HUES6 (cell line): ENCODE data around the gene TUBGCP3.
"Not testable (repeated sequence)": the region's sequence is repeated elsewhere in the genome, so short reads cannot be mapped to it uniquely, and the experiment has no call there.

Source experiments
- H3K27ac ChIP-seq: 2 replicates; pipeline ENCODE4 v1.7.0; 2013; ENCODE audit warnings: low read depth, mild to moderate bottlenecking, low read length, inconsistent platforms
- H3K27me3 ChIP-seq: 2 replicates; pipeline ENCODE4 v1.6.1; 2013; ENCODE audit warnings: low read length; ENCODE audit not compliant: control insufficient read depth, insufficient read depth
- H3K36me3 ChIP-seq: 2 replicates; pipeline ENCODE4 v1.6.1; 2013; ENCODE audit warnings: low read length; ENCODE audit not compliant: control insufficient read depth, insufficient read depth
- H3K4me1 ChIP-seq: 2 replicates; pipeline ENCODE4 v1.6.1; 2013; ENCODE audit warnings: low read length; ENCODE audit not compliant: control insufficient read depth, insufficient read depth
- H3K4me3 ChIP-seq: 2 replicates; pipeline ENCODE4 v1.5.1; 2013; ENCODE audit warnings: low read depth, low read length
- H3K9ac ChIP-seq: one replicate; pipeline ENCODE4 v1.6.1; 2013; ENCODE audit warnings: mild to moderate bottlenecking, low read length
- H3K9me3 ChIP-seq: 2 replicates; pipeline ENCODE4 v1.6.1; 2013; ENCODE audit warnings: low read depth, low read length; ENCODE audit not compliant: control insufficient read depth, insufficient read depth

TUBGCP3 gene, protein sequence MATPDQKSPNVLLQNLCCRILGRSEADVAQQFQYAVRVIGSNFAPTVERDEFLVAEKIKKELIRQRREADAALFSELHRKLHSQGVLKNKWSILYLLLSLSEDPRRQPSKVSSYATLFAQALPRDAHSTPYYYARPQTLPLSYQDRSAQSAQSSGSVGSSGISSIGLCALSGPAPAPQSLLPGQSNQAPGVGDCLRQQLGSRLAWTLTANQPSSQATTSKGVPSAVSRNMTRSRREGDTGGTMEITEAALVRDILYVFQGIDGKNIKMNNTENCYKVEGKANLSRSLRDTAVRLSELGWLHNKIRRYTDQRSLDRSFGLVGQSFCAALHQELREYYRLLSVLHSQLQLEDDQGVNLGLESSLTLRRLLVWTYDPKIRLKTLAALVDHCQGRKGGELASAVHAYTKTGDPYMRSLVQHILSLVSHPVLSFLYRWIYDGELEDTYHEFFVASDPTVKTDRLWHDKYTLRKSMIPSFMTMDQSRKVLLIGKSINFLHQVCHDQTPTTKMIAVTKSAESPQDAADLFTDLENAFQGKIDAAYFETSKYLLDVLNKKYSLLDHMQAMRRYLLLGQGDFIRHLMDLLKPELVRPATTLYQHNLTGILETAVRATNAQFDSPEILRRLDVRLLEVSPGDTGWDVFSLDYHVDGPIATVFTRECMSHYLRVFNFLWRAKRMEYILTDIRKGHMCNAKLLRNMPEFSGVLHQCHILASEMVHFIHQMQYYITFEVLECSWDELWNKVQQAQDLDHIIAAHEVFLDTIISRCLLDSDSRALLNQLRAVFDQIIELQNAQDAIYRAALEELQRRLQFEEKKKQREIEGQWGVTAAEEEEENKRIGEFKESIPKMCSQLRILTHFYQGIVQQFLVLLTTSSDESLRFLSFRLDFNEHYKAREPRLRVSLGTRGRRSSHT

DNA sequence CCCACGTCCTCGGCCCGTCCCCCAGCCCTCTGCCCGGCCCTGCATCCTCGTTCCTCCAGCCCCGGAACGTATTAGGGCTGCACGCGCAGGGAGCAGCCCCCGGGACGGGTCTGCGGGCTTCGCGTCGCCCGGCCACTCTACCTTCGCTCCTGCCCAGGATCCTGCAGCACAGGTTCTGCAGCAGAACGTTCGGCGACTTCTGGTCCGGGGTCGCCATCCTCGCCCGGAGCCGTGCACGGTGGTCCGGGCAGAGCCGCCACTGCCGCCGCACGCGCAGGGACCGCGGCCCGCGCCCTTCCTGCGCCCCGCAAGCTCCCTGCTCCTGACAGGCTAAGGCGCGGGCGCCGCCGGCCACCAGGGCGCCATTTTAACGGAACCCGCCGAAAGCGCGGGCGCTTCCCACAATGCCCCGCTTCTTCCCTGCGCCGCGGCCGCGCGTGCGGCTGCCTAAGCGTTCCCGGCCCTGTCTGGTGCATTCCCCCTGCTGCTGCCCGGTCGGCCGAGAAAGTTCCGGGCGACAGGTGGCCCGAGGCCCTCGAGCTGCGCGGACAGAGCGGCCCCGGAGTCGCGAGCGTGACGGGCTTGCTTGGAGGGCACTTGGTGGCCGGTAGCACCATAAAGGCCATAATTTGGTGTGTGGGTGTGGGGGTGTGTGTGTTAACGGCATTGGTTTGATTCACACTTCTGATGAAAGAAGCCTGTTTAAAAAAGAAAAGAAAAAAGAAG is at the start of gene TUBGCP3:
Gene TUBGCP3 (minus strand): TSS at position 390 of the 726 bp plus-strand sequence. CDS start 173 bp downstream, at position 217.
- peak within 1 kb of the TSS; percentile 96 for H3K27ac ChIP-seq
- H3K36me3 ChIP-seq = no peaks in the 10 kb centered on the region
- peaks cover 3% of the 10 kb centered on the region; the same call in 1 of the 2 replicates for H3K4me1 ChIP-seq
- H3K9ac ChIP-seq = peak within 1 kb of the TSS; percentile 96
- peak within 1 kb of the TSS; percentile 88 for H3K4me3 ChIP-seq
- H3K27me3 ChIP-seq = no peaks in the 10 kb centered on the region
- H3K9me3 ChIP-seq = no peaks in the 10 kb centered on the region

DNA sequence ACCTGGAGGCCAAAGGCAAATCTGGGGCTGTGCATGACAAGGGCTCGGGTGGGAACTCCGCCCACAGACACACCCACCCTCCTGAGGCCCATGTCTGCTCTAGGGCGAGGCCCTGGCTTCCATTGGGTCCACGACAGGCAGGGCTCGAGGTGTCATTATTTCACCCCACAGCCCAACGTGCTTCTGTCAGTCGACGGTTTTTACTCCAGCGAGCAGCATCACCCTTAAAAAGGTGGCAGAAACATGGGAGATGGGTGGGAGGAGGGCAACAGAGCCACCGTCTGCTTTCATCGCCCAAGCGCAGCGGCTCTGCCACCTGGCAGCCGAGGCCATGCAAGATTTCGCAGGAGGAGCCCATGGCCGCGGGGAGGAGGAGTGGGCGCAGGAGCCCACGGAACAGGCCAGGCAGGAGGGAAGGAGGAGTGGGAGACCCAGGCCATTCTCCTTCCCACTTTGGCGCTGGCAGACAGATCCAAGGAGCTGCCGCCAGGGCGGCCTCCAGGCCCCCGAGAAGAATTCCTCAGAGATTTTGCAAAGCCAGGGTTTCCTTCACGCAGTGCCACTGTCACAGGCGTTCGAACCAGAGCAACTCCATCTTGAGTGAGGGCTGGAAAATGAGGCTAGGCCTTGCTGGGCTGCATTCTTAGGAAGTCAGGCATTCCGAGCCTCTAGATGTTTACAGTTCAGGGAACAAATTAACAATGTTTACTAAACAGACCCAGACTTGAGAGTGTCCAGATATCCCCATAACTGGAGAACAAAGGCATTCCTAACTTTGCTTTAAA is 49.3 kb upstream of the TUBGCP3 start:
- Histone ChIP-seq H3K9me3 (no peaks in the 10 kb centered on the region), H3K4me3 (no peak overlapping the region), H3K27ac (no peak overlapping the region), H3K4me1 (peaks cover 26% of the 10 kb centered on the region), H3K36me3 (no peaks in the 10 kb centered on the region), H3K27me3 (peaks cover 31% of the 10 kb centered on the region), H3K9ac (no peak overlapping the region)

DNA sequence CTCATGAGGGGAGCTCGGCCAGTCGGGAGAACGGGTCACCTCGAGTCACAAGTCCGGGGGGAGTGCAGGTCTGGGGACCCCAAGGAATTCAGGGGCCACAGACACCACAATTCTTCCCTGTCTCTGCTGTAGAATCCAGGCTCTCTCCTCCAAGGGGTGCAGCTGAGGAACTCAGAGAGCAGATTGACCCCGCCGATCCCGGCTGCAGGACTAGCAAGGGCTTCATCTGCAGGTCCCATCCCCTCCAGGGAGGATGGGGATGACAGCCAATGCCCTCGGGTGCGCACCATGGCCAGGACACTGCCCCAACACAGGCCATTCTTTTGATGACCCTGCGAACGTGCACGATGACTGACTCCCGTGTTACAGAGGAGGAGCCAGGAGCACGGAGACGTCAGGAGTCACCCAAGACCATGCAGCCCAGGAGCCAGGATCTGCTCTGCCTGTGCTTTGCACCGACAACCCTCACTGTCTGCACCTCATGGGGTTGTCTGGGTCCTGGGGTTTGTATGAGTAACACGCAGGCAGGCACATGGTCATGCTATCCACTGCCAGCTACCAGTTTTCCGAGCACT is 48.5 kb upstream of the TUBGCP3 start:
- no peak overlapping the region for H3K4me3 ChIP-seq
- no peak overlapping the region for H3K9ac ChIP-seq
- H3K4me1 ChIP-seq = peaks cover 26% of the 10 kb centered on the region
- H3K27me3 ChIP-seq = peaks cover 31% of the 10 kb centered on the region
- no peaks in the 10 kb centered on the region for H3K9me3 ChIP-seq
- no peak overlapping the region for H3K27ac ChIP-seq
- H3K36me3 ChIP-seq = no peaks in the 10 kb centered on the region

DNA sequence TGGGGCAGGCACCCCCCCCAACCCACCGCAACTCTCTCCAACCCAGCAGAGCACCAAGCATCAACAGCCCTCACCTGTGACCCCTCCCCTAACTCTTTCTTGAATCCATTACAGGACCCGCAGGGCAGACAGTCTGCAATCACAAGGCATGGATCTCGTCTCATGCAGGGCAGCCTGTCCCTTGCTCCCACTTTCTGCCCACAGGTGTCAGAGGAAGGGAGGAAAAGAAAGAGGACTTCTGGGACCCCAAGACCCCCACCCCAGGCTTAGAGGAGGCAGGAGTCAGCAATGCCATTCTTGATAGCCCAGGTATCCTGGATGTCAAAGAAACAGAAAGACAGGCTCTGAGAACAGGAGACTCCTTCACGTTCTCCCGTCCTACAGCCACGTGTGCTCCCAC is 47.4 kb upstream of the TUBGCP3 start:
- H3K4me1 ChIP-seq = peaks cover 26% of the 10 kb centered on the region
- peaks cover 31% of the 10 kb centered on the region for H3K27me3 ChIP-seq
- H3K9me3 ChIP-seq = no peaks in the 10 kb centered on the region
- no peak overlapping the region for H3K27ac ChIP-seq
- no peaks in the 10 kb centered on the region for H3K36me3 ChIP-seq
- H3K9ac ChIP-seq = no peak overlapping the region
- H3K4me3 ChIP-seq = no peak overlapping the region

DNA sequence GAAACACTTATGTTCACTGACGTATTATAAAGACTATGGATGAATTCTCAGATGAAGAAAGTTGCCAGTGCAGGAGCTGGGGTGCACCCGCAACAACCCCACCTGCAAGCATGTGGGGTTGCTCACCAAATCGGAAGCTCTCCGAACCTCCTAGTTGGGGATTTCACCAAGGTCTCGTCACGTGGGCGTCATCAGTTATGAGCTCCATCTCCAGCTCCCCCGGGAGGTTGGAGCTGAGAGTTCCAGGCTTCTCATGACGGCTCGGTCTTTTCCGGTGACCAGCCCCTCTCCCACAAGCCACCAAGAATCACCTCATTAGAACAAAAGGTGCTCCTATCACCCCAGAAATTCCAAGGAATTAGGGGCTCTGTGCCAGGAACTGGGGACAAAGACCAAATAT is 46.1 kb upstream of the TUBGCP3 start:
- Histone ChIP-seq H3K36me3 (no peaks in the 10 kb centered on the region), H3K4me3 (no peak overlapping the region), H3K27me3 (peaks cover 19% of the 10 kb centered on the region)

DNA sequence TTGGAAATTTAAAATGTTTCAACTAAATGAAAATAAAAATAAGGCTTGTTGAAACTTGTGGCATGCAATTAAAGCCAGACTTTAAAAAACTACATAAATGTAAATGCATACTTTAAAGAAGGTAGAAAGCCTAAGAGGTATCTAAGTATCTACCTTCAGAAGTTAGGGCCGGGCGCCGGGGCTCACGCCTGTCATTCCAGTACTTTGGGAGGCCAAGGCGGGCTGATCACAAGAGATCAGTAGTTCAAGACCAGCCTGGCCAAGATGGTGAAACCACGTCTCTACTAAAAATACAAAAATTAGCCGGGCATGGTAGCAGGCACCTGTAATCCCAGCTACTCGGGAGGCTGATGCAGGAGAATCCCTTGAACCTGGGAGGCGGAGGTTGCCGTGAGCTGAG is 42.3 kb upstream of the TUBGCP3 start:
- H3K27me3 ChIP-seq, H3K4me1 ChIP-seq, H3K27ac ChIP-seq, H3K9ac ChIP-seq, H3K4me3 ChIP-seq, H3K9me3 ChIP-seq, H3K36me3 ChIP-seq: not testable (repeated sequence)

More for the DNA sequence above, 46.1 kb upstream of the TUBGCP3 start:
- Histone ChIP-seq H3K9ac (no peak overlapping the region), H3K4me1 (peaks cover 26% of the 10 kb centered on the region), H3K9me3 (no peaks in the 10 kb centered on the region), H3K27ac (no peak overlapping the region)

DNA sequence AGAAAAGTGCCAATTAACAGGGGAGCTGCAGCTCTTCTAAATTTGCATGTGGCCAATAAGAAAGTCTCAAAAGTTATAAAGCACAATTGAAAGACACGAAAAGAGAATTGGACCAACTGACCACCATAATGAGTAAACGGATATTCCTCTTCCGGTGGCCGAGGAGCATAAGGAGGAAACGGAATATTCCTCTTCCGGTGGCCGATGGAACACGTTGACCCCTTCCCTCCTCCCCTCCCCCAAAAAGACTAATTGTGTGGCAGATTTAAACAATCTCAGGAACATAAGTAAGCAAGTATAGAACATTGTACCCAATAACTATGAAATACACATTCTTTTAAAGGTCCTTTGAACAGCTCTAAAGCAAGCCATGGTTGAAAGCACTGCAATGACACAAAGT is 41.2 kb upstream of the TUBGCP3 start:
- Histone ChIP-seq H3K27ac (no peak overlapping the region), H3K4me1 (no peaks in the 10 kb centered on the region), H3K4me3 (no peak overlapping the region), H3K9ac (no peak overlapping the region), H3K27me3 (0 out of 2 replicates have a peak, but pooled peaks cover 7% of the 10 kb centered on the region), H3K9me3 (no peaks in the 10 kb centered on the region), H3K36me3 (no peaks in the 10 kb centered on the region)

DNA sequence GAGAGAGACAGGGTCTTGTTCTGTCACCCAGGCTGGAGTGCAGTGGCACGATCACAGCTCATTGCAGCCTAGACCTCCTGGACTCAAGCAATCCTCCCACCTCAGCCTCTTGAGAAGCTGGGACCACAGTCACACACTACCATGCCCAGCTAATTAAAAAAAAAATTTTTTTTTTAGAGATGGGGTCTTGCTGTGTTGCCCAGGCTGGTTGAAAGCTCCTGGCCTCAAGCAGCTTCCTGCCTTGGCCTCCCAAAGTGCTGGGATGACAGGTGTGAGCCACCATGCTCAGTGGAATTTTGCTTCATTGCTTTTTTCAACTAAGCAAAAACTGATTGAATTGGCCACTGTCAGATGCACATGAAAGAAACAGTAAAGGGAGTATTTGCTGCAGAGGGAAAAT is 39.7 kb upstream of the TUBGCP3 start:
- not testable (repeated sequence) for H3K9me3 ChIP-seq, H3K27ac ChIP-seq, H3K27me3 ChIP-seq, H3K9ac ChIP-seq, H3K4me3 ChIP-seq, H3K36me3 ChIP-seq, H3K4me1 ChIP-seq

DNA sequence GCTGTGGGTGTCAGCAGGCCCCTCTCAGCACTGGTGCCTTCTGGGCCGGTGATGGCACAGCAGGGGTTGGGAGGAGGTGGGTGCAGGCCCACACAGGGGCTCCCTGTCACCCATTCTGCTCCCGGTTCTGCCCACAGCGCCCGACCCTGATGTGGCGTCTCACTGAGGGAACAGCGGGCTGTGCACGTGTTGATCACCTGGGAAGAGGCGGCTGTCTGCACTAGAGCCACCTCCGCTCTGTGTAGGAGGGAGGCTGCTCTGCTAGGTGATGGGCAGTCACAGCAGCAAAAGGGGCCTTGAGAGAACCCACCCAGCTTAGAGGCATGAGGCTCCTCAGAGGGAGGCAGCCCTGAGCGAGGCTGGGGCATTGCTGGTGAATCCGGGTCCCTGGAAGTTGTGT is 39.2 kb upstream of the TUBGCP3 start:
- H3K9me3 ChIP-seq = no peaks in the 10 kb centered on the region
- H3K4me3 ChIP-seq = no peak overlapping the region
- H3K4me1 ChIP-seq = no peaks in the 10 kb centered on the region
- H3K27ac ChIP-seq = no peak overlapping the region
- peaks cover 11% of the 10 kb centered on the region; the same call in 1 of the 2 replicates for H3K27me3 ChIP-seq
- H3K36me3 ChIP-seq = no peaks in the 10 kb centered on the region
- H3K9ac ChIP-seq = no peak overlapping the region

DNA sequence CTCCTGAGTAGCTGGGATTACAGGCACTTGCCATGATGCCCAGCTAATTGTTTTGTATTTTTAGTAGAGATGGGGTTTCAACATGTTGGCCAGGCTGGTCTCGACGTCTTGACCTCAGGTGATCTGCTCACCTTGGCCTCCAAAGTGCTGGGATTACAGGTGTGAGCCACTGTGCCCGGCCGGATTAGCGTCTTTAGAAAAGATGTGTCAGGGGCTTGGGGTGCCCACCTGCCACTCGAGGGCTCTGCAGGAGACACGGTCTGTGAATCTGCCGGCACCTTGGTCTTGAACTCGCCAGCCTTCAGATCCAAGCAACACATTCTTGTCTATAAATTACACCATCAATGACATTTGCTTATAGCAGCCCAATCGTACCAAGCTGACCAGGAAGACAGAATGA is 38.8 kb upstream of the TUBGCP3 start:
- H3K9me3 ChIP-seq = no peaks in the 10 kb centered on the region
- no peak overlapping the region for H3K9ac ChIP-seq
- no peak overlapping the region for H3K27ac ChIP-seq
- peaks cover 11% of the 10 kb centered on the region; the same call in 1 of the 2 replicates for H3K27me3 ChIP-seq
- no peak overlapping the region for H3K4me3 ChIP-seq
- H3K4me1 ChIP-seq = no peaks in the 10 kb centered on the region
- no peaks in the 10 kb centered on the region for H3K36me3 ChIP-seq
